ENCODE data around the gene CCP110.

The CCP110 gene

DNA sequence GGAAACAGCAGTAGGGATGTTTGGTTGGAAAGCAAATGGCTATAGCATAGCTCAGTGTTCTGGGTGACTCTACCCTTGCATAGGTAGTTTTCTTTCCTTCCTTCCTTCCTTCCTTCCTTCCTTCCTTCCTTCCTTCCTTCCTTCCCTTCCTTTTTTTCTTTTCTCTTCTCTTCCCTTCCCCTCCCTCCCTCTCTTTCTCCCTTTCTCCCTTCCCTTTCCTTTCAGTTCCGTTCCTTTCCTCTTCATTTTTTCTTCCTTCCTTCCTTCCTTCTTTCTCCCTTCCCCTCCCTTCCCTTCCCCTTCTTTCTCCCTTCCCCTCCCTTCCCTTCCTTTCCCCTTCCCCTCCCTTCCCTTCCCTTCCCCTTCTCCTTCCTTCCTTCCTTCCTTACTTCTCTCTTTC lies 33.1 kb upstream of the CCP110 start:
- TF ChIP-seq, protein P1, sequence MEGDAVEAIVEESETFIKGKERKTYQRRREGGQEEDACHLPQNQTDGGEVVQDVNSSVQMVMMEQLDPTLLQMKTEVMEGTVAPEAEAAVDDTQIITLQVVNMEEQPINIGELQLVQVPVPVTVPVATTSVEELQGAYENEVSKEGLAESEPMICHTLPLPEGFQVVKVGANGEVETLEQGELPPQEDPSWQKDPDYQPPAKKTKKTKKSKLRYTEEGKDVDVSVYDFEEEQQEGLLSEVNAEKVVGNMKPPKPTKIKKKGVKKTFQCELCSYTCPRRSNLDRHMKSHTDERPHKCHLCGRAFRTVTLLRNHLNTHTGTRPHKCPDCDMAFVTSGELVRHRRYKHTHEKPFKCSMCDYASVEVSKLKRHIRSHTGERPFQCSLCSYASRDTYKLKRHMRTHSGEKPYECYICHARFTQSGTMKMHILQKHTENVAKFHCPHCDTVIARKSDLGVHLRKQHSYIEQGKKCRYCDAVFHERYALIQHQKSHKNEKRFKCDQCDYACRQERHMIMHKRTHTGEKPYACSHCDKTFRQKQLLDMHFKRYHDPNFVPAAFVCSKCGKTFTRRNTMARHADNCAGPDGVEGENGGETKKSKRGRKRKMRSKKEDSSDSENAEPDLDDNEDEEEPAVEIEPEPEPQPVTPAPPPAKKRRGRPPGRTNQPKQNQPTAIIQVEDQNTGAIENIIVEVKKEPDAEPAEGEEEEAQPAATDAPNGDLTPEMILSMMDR (IDR thresholded peaks at IDR 0.05; ENCODE audit: low read depth, low read length, missing control alignments), result no peak
- DNase-seq (ENCODE audit: low read depth), result no peak
- no peak overlapping the region for H3K4me3 ChIP-seq (ENCODE audit: low read depth, low read length)
- in situ Hi-C loops (cut with HindIII; ENCODE audit: low sequenced_read_pairs), result no loop called here

DNA sequence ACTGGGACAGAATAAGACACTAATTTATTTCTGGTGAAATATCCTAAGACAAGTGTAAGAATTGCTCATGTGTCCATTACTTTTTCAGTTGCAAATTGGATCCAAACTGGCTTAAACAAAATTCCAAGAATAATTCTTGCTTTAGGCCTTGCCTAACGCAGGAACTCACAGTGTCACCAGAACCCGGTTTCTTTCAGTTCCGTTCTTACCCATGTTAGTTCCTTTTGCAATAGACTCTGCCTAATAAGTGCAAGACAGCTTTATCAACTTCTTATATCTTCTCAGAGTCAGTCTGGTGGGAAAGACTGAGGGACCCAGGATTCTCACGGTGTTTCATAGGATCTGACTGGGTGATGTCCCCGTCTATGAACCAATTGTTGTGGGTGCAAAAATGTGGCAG lies 26.6 kb upstream of the CCP110 start:
- TF ChIP-seq, protein P1 (IDR thresholded peaks at IDR 0.05; ENCODE audit: low read depth, low read length, missing control alignments), result no peak
- in situ Hi-C loops (cut with HindIII; ENCODE audit: low sequenced_read_pairs), result no loop called here
- DNase-seq (ENCODE audit: low read depth), result no peak
- H3K4me3 ChIP-seq (ENCODE audit: low read depth, low read length), result no peak overlapping the region

GRCh38 chr16:19499006-19499405 lies 24.7 kb upstream of the CCP110 start:
- in situ Hi-C loops (cut with HindIII; ENCODE audit: low sequenced_read_pairs), result no loop called here
- no peak for DNase-seq (ENCODE audit: low read depth)
- TF ChIP-seq, protein P1 (IDR thresholded peaks at IDR 0.05; ENCODE audit: low read depth, low read length, missing control alignments), result no peak
- no peak overlapping the region for H3K4me3 ChIP-seq (ENCODE audit: low read depth, low read length)

DNA sequence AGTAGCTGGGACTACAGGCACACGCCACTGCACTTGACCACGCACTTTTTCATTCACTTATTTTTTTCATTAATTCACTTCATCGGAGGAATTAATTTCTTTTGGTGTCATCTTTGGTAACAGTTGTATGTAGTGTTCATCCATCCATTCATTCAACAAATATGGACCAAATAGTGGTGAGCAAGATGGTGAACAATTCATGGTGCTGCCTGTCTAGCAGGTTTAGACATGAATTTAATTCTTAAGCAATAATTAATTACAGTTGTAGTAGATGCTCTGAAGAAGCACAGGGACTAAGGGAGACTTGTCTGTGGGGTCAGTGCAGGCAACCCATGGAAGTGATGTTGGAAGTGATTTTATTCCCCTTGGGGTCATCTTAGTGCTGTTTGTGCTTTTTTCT lies 24.3 kb upstream of the CCP110 start:
- in situ Hi-C loops (cut with HindIII; ENCODE audit: low sequenced_read_pairs), result no loop called here
- DNase-seq (ENCODE audit: low read depth), result no peak
- TF ChIP-seq, protein P1 (IDR thresholded peaks at IDR 0.05; ENCODE audit: low read depth, low read length, missing control alignments), result no peak
- no peak overlapping the region for H3K4me3 ChIP-seq (ENCODE audit: low read depth, low read length)

DNA sequence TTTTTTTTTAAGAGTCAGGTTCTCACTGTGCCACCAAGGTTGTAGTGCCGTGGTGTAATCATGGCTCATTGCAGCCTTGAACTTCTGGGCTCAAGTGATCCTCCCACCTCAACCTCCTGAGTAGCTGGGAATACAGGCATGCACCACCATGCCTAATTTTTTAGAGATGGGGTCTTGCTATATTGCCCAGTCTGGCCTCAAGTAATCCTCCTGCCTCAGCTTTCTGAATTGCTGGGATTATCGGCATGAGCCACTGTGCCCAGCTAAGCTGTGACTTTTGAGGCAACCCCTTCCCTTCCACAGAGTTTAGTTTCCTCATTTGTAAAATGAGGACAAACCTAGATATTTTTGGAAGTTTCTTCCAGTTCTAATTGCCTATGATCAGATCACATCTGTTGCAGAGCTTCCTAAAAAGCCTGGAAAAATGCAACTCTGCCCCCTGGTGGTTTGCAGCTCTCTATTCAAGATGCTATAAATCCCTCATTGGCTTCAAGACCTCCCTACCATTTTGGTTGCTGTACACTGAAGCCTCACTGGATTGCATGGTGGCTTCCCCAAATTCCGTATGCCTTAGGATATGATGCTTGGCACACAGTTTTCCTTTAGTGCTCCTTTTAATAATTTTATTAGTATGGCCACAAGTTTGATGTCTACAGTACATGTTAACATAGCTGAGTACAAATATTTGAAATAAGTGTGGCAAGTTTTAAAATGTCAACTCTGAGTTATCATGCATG lies 21.2 kb upstream of the CCP110 start:
- in situ Hi-C loops (cut with HindIII; ENCODE audit: low sequenced_read_pairs), result no loop called here
- TF ChIP-seq, protein P1 (IDR thresholded peaks at IDR 0.05; ENCODE audit: low read depth, low read length, missing control alignments), result peak; percentile 79
- no peak overlapping the region for H3K4me3 ChIP-seq (ENCODE audit: low read depth, low read length)
- DNase-seq (ENCODE audit: low read depth), result peak; percentile 68

DNA sequence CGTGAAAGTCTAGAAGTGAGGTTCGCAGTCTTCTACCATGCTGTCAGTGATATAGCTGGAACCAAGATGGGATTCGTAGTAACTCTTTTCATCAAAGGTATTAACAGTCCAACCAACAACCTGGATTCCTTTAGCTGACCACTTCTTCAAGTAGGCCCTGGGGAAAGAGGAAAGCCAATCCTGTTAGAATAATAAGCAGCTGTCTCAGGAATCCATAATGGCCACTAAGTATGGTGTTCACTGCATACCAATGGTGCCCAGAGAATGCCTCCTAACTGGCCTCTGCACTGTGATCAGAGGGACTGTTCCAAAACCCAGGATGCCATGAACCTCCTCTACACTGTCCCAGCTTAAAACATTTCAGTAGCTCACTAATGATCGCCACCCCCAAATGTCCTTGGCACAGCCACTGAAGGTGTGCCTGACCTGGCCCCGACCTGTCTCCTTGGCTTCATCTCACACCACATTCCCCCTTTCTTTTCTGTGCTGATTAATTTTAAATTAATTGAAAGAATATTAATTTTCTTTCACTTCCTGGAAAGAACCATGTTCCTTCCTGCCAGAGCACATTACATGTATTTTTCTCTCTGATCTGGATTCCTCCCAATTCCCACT lies 20.2 kb upstream of the CCP110 start:
- TF ChIP-seq, protein P1 (IDR thresholded peaks at IDR 0.05; ENCODE audit: low read depth, low read length, missing control alignments), result no peak
- H3K4me3 ChIP-seq (ENCODE audit: low read depth, low read length), result no peak overlapping the region
- no peak for DNase-seq (ENCODE audit: low read depth)
- in situ Hi-C loops (cut with HindIII; ENCODE audit: low sequenced_read_pairs), result no loop called here
